HG02588 (cell line): ENCODE measurements around the gene STK38.

Experiments
- ATAC-seq: cut with Tn5 transposase; IDR thresholded peaks from one replicate; pipeline ENCODE4 v1.9.1; 2021; ENCODE audit warnings: mild to moderate bottlenecking, moderate library complexity; ENCODE audit not compliant: unreplicated experiment

Gene STK38

GRCh38 chr6:36566418-36566905 lies 19.2 kb upstream of the STK38 start:
- no peak for ATAC-seq

- no peak for ATAC-seq
These were observed 16.6 kb upstream of the STK38 start for GRCh38 chr6:36563928-36564284.

- no peak for ATAC-seq
These were observed 16.1 kb upstream of the STK38 start for GRCh38 chr6:36563237-36563927.

GRCh38 chr6:36560822-36561221 lies 13.5 kb upstream of the STK38 start:
- ATAC-seq: no peak

- no peak for ATAC-seq
These were observed 11.9 kb upstream of the STK38 start for GRCh38 chr6:36559011-36559793.

GRCh38 chr6:36556281-36556680 lies 9.0 kb upstream of the STK38 start:
- ATAC-seq: no peak

- no peak for ATAC-seq
These were observed 8.5 kb upstream of the STK38 start for GRCh38 chr6:36555750-36556252.

- no peak for ATAC-seq
These were observed 3.3 kb upstream of the STK38 start for GRCh38 chr6:36550473-36551000.

- ATAC-seq: no peak
These were observed 1.1 kb upstream of the STK38 start for GRCh38 chr6:36548401-36548743.

- ATAC-seq: no peak
These were observed 544 bp upstream of the STK38 start for GRCh38 chr6:36547646-36548400.

GRCh38 chr6:36546308-36546919 lies 865 bp downstream of the STK38 start:
- ATAC-seq: peak; percentile 2

- no peak for ATAC-seq
These were observed 1.4 kb downstream of the STK38 start for GRCh38 chr6:36545767-36546307.

- no peak for ATAC-seq
These were observed 3.1 kb downstream of the STK38 start for GRCh38 chr6:36544228-36544627.

- no peak for ATAC-seq
These were observed 5.2 kb downstream of the STK38 start for GRCh38 chr6:36542041-36542440.

- no peak for ATAC-seq
These were observed 7.3 kb downstream of the STK38 start for GRCh38 chr6:36539814-36540568.

- ATAC-seq: no peak
These were observed 10.3 kb downstream of the STK38 start for GRCh38 chr6:36536873-36537547.

GRCh38 chr6:36533321-36533720 lies 14.0 kb downstream of the STK38 start:
- ATAC-seq: no peak

GRCh38 chr6:36526066-36526465 lies 21.2 kb downstream of the STK38 start:
- no peak for ATAC-seq

- no peak for ATAC-seq
These were observed 21.9 kb downstream of the STK38 start for GRCh38 chr6:36525346-36525745.
